ENCODE data around the gene ABHD1.
"Not testable (repeated sequence)": the region's sequence is repeated elsewhere in the genome, so short reads cannot be mapped to it uniquely, and the experiment has no call there.

Gene ABHD1

GRCh38 chr2:27164960-27165763 lies 41.5 kb downstream of the ABHD1 start:
- DNase-seq (ENCODE audit: low read depth, low spot score) = no peak

DNA sequence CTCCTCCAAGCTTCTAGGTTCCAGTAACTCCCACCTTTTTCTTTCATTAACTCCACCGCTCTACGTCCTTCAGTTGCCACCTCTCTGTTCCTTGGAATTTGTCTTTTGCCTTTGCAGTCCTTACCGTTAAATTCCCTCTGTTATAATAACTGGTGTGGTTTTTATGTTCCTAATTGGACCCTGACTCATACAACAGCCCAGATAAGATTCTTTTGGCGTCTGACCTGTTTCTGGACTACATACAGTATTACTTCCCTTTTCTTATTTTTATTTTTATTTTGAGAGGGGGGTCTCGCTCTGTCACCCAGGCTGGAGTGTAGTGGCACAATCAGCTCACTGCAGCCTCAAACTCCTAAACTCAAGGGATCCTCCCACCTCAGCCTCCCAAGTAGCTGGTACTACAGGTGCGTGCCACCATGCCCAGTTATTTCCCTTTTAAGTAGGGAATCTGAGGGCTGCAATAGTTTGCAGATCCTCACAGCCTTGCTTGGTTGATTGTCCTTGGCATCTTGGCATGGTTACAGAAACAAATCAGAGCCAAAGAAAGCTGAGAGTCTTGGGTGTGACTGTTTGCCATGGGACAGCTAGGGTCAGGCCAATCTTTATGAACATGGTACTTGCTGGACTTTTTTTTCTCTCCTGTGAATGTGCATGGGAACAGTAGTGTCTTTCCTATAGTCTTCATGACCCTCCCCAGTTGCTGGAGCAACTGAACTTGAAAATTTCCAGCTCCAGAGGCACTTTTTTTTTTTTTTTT lies 47.1 kb downstream of the ABHD1 start:
- no peak for DNase-seq (ENCODE audit: low read depth, low spot score)

GRCh38 chr2:27171351-27171848 lies 47.8 kb downstream of the ABHD1 start:
- no peak for DNase-seq (ENCODE audit: low read depth, low spot score)

- DNase-seq (ENCODE audit: low read depth, low spot score) = no peak
These were observed 51.0 kb downstream of the ABHD1 start for GRCh38 chr2:27174638-27175037.

GRCh38 chr2:27175330-27175729 lies 51.7 kb downstream of the ABHD1 start:
- no peak for DNase-seq (ENCODE audit: low read depth, low spot score)

DNA sequence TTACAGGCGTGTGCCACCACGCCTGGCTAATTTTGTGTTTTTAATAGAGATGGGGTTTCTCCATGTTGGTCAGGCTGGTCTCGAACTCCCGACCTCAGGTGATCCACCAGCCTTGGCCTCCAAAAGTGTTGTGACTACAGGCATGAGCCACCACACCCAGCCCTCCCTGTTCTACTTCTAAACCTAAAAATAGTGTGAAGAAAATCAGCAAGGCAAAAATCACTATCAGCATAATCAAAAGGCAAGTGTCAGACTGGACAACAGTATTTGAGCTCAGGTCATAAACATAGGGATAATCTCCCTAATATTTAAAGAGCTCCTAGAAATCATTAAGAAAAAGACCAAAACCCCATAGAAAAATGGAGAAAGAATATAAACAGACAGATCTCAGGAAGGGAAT lies 52.2 kb downstream of the ABHD1 start:
- not testable (repeated sequence) for DNase-seq (ENCODE audit: low read depth, low spot score)

DNA sequence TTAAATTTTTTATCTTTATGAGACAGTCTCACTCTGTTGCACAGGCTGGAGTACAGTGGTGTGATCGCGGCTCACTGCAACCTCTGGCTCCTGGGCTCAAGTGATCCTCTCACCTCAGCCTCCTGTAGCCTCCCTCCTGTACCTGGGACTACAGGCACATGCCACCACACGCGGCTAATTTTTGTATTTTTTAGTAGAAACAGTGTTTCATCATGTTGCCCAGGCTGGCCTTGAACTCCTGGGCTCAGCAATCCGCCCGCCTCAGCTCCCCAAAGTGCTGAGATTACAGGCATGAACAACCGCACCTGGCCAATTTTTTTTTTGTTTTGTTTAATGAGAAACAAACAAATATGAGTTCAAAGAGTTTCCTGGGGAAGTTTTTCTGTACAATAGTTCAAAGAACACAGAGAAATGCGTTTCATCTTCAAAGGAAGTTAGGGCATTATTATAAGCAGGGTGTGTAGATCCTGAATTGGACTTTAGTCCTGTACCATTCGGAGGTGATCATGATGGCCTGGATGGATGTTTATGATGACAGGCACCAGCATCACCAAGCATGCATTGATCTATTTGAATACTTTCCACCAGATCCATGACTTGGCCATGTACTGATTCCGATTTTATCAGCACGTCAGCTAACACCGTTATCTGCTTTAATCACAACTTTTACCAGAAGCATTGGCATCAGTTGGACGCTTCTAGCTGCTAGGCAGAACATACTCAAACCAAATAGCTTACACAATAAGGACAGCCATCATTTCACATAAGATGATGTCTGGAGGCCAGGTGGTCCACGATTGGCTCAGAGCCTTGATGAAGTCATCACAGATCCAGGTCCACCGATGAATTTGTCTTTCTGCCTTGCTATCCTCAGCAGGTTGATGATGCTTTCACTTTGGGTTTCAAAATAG lies 54.1 kb downstream of the ABHD1 start:
- DNase-seq (ENCODE audit: low read depth, low spot score) = no peak

DNA sequence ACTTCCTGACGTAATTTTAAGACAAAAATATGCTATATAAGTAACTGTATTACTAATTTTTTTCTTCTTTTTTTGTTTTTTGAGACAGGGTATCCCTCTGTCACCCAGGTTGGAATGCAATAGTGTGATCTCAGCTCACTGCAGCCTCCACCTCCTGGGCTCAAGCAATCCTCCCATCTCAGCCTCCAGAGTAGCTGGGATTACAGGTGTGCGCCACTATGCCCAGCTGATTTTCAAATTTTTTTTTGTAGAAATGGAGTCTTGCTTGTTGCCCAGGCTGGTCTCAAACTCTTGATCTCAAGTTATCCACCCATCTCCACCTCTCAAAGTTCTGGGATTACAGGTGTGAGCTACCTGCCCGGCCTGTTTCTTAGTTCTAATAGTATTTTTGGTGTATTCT lies 54.9 kb downstream of the ABHD1 start:
- no peak for DNase-seq (ENCODE audit: low read depth, low spot score)

DNA sequence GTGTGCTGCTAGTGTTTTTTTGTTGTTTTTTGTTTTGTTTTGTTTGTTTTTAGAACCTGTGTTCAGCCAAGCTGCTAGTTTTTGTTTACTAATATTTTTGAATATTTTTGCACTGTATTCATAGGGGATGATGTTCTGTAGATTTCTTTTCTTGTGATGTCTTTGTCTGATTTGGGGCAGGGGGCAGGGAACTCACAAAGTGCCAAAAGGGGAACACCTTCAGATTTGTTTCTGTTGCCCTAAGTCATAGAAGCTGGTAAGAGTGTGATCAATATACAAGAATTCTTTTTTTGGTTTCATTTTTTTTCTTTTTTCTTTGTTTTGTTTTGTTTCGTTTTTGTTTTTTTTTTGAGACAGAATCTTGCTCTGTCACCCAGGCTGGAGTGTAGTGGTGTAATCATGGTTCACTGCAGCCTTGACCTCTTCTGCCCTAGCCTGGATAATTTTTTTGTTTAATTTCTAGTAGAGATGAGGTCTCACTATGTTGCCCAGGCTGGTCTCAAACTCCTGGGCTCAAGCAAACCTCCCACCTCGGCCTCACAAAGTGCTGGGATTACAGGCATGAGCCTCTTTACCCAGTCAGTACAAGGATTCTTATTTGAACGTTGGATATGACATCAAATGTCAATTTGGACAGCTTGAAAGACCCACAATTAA lies 55.9 kb downstream of the ABHD1 start:
- no peak for DNase-seq (ENCODE audit: low read depth, low spot score)
